Measurements from ENCODE around the gene TMEM144. TPM values are rescaled to one million over a fixed set of nuclear protein-coding genes. Genes with fewer than 3 reads are reported as not detected.

Gene TMEM144
- total RNA-seq, 8 experiments from 2014 or later = 0.38 to 5.1 (median 1.7) TPM

GRCh38 chr4:158197194-158197776, 13.0 kb upstream of the TMEM144 start:
- no peak overlapping the region for H3K4me3 ChIP-seq
- peaks cover 3 to 6% of the 10 kb centered on the region in 2 donors for H3K4me1 ChIP-seq (replicated peaks in 1 of 2)
- ATAC-seq (replicated peaks in 6 of 8) = peak in 5 of 8 experiments; percentile 58 to 79 (median 72)
- in situ Hi-C loops (cut with MboI; ENCODE audit: low pct_unique_long_range_greater_than_20kb in 2 of 9, low sequenced_read_pairs in 9 of 9, unreplicated experiment in 9 of 9) = no loop called here
- 49 to 93% (median 83%) methylated on average over 1 to 5 of the region's 5 CpGs; no CpG with 5 or more reads in 1 of the 10 experiments for WGBS, 10 experiments
- no peak overlapping the region for H3K27ac ChIP-seq

- H3K4me1 ChIP-seq (replicated peaks in 1 of 2) = peaks cover 3 to 6% of the 10 kb centered on the region in 2 donors
- H3K27ac ChIP-seq = no peak overlapping the region
- no peak overlapping the region for H3K4me3 ChIP-seq
- no peak for ATAC-seq (replicated peaks in 6 of 8)
- 60 to 100% (median 94%) methylated on average over 1 to 3 of the region's 3 CpGs; no CpG with 5 or more reads in 2 of the 10 experiments for WGBS, 10 experiments
- in situ Hi-C loops (cut with MboI; ENCODE audit: low pct_unique_long_range_greater_than_20kb in 2 of 9, low sequenced_read_pairs in 9 of 9, unreplicated experiment in 9 of 9) = no loop called here
These were observed 10.1 kb upstream of the TMEM144 start for GRCh38 chr4:158200214-158200613.

- in situ Hi-C loops (cut with MboI; ENCODE audit: low pct_unique_long_range_greater_than_20kb in 2 of 9, low sequenced_read_pairs in 9 of 9, unreplicated experiment in 9 of 9) = no loop called here
- peak in 5 of 8 experiments; percentile 29 to 94 (median 54) for ATAC-seq (replicated peaks in 6 of 8)
- H3K27ac ChIP-seq = no peak overlapping the region
- peaks cover 3 to 6% of the 10 kb centered on the region in 2 donors for H3K4me1 ChIP-seq (replicated peaks in 1 of 2)
- 92 to 100% (median 100%) methylated on average over 1 to 2 of the region's 4 CpGs; no CpG with 5 or more reads in 6 of the 10 experiments for WGBS, 10 experiments
- H3K4me3 ChIP-seq = no peak overlapping the region
These were observed 9.0 kb upstream of the TMEM144 start for GRCh38 chr4:158201322-158201721.

- Histone ChIP-seq H3K4me1 (replicated peaks in 1 of 2) (peaks cover 2 to 6% of the 10 kb centered on the region in 2 donors), H3K27ac (no peak overlapping the region), H3K4me3 (no peak overlapping the region)
- peak in 1 of 8 experiments; percentile 14 for ATAC-seq (replicated peaks in 6 of 8)
- in situ Hi-C loops (cut with MboI; ENCODE audit: low pct_unique_long_range_greater_than_20kb in 2 of 9, low sequenced_read_pairs in 9 of 9, unreplicated experiment in 9 of 9) = no loop called here
These were observed 8.4 kb upstream of the TMEM144 start for GRCh38 chr4:158201876-158202275.

- ATAC-seq (replicated peaks in 6 of 8) = no peak
- no peak overlapping the region for H3K27ac ChIP-seq
These were observed 7.8 kb upstream of the TMEM144 start for GRCh38 chr4:158202481-158202880.

GRCh38 chr4:158203436-158203835, 6.8 kb upstream of the TMEM144 start:
- H3K27ac ChIP-seq = no peak overlapping the region
- in situ Hi-C loops (cut with MboI; ENCODE audit: low pct_unique_long_range_greater_than_20kb in 2 of 9, low sequenced_read_pairs in 9 of 9, unreplicated experiment in 9 of 9) = no loop called here
- no peaks in the 10 kb centered on the region for H3K4me1 ChIP-seq (replicated peaks in 1 of 2)
- 38 to 100% (median 77%) methylated on average over 1 to 2 of the region's 2 CpGs for WGBS, 10 experiments
- ATAC-seq (replicated peaks in 6 of 8) = no peak
- no peak overlapping the region for H3K4me3 ChIP-seq

More at GRCh38 chr4:158202481-158202880, 7.8 kb upstream of the TMEM144 start:
- 0 to 100% (median 80%) methylated on average over 1 of the region's 1 CpG; no CpG with 5 or more reads in 3 of the 10 experiments for WGBS, 10 experiments
- Histone ChIP-seq H3K4me1 (replicated peaks in 1 of 2) (peaks cover 0 to under 1% of the 10 kb centered on the region in 2 donors), H3K4me3 (no peak overlapping the region)
- in situ Hi-C loops (cut with MboI; ENCODE audit: low pct_unique_long_range_greater_than_20kb in 2 of 9, low sequenced_read_pairs in 9 of 9, unreplicated experiment in 9 of 9) = no loop called here

- no peak for ATAC-seq (replicated peaks in 6 of 8)
- H3K27ac ChIP-seq = no peak overlapping the region
- 70 to 97% (median 93%) methylated on average over 2 to 3 of the region's 3 CpGs; no CpG with 5 or more reads in 2 of the 10 experiments for WGBS, 10 experiments
These were observed 6.4 kb upstream of the TMEM144 start for GRCh38 chr4:158203929-158204328.

GRCh38 chr4:158208963-158209640, 1.2 kb upstream of the TMEM144 start:
- in situ Hi-C loops (cut with MboI; ENCODE audit: low pct_unique_long_range_greater_than_20kb in 2 of 9, low sequenced_read_pairs in 9 of 9, unreplicated experiment in 9 of 9) = no loop called here
- WGBS, 10 experiments = 73 to 100% (median 100%) methylated on average over 1 to 5 of the region's 5 CpGs; no CpG with 5 or more reads in 4 of the 10 experiments
- Histone ChIP-seq H3K27ac (no peak overlapping the region), H3K4me3 (no peak overlapping the region), H3K4me1 (replicated peaks in 1 of 2) (peaks cover 0 to 10% of the 10 kb centered on the region in 2 donors)
- no peak for ATAC-seq (replicated peaks in 6 of 8)

More at GRCh38 chr4:158203929-158204328, 6.4 kb upstream of the TMEM144 start:
- in situ Hi-C loops (cut with MboI; ENCODE audit: low pct_unique_long_range_greater_than_20kb in 2 of 9, low sequenced_read_pairs in 9 of 9, unreplicated experiment in 9 of 9) = no loop called here
- H3K4me1 ChIP-seq (replicated peaks in 1 of 2) = no peaks in the 10 kb centered on the region
- no peak overlapping the region for H3K4me3 ChIP-seq

- no peak overlapping the region for H3K4me3 ChIP-seq
- H3K27ac ChIP-seq = no peak overlapping the region
- in situ Hi-C loops (cut with MboI; ENCODE audit: low pct_unique_long_range_greater_than_20kb in 2 of 9, low sequenced_read_pairs in 9 of 9, unreplicated experiment in 9 of 9) = no loop called here
- peaks cover 0 to 10% of the 10 kb centered on the region in 2 donors for H3K4me1 ChIP-seq (replicated peaks in 1 of 2)
- ATAC-seq (replicated peaks in 6 of 8) = no peak
- 22 to 81% (median 48%) methylated on average over 1 to 3 of the region's 3 CpGs; no CpG with 5 or more reads in 1 of the 10 experiments for WGBS, 10 experiments
These were observed 936 bp downstream of the TMEM144 start for GRCh38 chr4:158211222-158211621.

GRCh38 chr4:158213466-158213865, 3.2 kb downstream of the TMEM144 start:
- Histone ChIP-seq H3K27ac (no peak overlapping the region), H3K4me1 (replicated peaks in 1 of 2) (peaks cover 0 to 10% of the 10 kb centered on the region in 2 donors), H3K4me3 (no peak overlapping the region)
- in situ Hi-C loops (cut with MboI; ENCODE audit: low pct_unique_long_range_greater_than_20kb in 2 of 9, low sequenced_read_pairs in 9 of 9, unreplicated experiment in 9 of 9) = no loop called here
- no peak for ATAC-seq (replicated peaks in 6 of 8)
- 43 to 100% (median 88%) methylated on average over 1 to 2 of the region's 2 CpGs; no CpG with 5 or more reads in 1 of the 10 experiments for WGBS, 10 experiments

- WGBS, 10 experiments = 0 to 100% (median 60%) methylated on average over 1 of the region's 1 CpG; no CpG with 5 or more reads in 4 of the 10 experiments
These were observed 4.6 kb downstream of the TMEM144 start for GRCh38 chr4:158214856-158215255.

GRCh38 chr4:158217763-158218162, 7.5 kb downstream of the TMEM144 start:
- in situ Hi-C loops (cut with MboI; ENCODE audit: low pct_unique_long_range_greater_than_20kb in 2 of 9, low sequenced_read_pairs in 9 of 9, unreplicated experiment in 9 of 9) = no loop called here
- H3K27ac ChIP-seq = no peak overlapping the region
- WGBS, 10 experiments = 59 to 100% (median 89%) methylated on average over 1 to 5 of the region's 5 CpGs; no CpG with 5 or more reads in 2 of the 10 experiments

More at GRCh38 chr4:158214856-158215255, 4.6 kb downstream of the TMEM144 start:
- peaks cover 0 to 10% of the 10 kb centered on the region in 2 donors for H3K4me1 ChIP-seq (replicated peaks in 1 of 2)
- H3K27ac ChIP-seq = no peak overlapping the region
- ATAC-seq (replicated peaks in 6 of 8) = no peak
- no peak overlapping the region for H3K4me3 ChIP-seq
- in situ Hi-C loops (cut with MboI; ENCODE audit: low pct_unique_long_range_greater_than_20kb in 2 of 9, low sequenced_read_pairs in 9 of 9, unreplicated experiment in 9 of 9) = no loop called here

GRCh38 chr4:158219623-158220022, 9.3 kb downstream of the TMEM144 start:
- ATAC-seq (replicated peaks in 6 of 8) = no peak
- H3K4me3 ChIP-seq = no peak overlapping the region
- no peak overlapping the region for H3K27ac ChIP-seq
- H3K4me1 ChIP-seq (replicated peaks in 1 of 2) = peaks cover 0 to 3% of the 10 kb centered on the region in 2 donors
- in situ Hi-C loops (cut with MboI; ENCODE audit: low pct_unique_long_range_greater_than_20kb in 2 of 9, low sequenced_read_pairs in 9 of 9, unreplicated experiment in 9 of 9) = no loop called here
- 40 to 100% (median 67%) methylated on average over 1 of the region's 1 CpG; no CpG with 5 or more reads in 3 of the 10 experiments for WGBS, 10 experiments

More at GRCh38 chr4:158217763-158218162, 7.5 kb downstream of the TMEM144 start:
- ATAC-seq (replicated peaks in 6 of 8) = no peak
- no peak overlapping the region for H3K4me3 ChIP-seq
- peaks cover 0 to 3% of the 10 kb centered on the region in 2 donors for H3K4me1 ChIP-seq (replicated peaks in 1 of 2)
